ENCODE measurements around the gene LINGO1. TPM values are rescaled to one million over a fixed set of nuclear protein-coding genes. Genes with fewer than 3 reads are reported as not detected.

The LINGO1 gene
- polyA plus RNA-seq, 1 donor: 25.0 TPM

DNA sequence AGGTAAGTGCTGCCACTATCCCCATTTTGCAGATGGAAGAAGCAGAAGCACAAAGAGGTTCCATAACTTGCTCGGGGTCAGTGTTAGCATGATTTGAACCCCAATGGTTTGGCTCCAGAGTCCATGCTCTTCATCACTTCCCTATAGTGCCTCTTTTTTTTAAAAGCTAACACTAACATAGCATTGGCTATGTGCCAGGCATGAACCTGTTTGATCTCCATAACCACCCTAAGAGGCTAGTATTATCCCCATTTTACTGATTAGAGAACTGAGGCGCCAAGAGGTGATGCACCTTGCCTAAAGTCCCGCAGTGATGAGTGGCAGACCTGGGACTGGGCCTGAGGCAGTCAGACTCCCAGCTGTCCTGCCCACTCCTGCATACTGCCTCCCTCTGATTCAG lies 7.3 kb downstream of the LINGO1 start:
- no peak overlapping the region for H3K4me3 ChIP-seq (ENCODE audit: low read length)
- peaks cover 11% of the 10 kb centered on the region for H3K4me1 ChIP-seq (ENCODE audit: control insufficient read depth, insufficient read depth, low read length)
- DNase-seq: no peak
- H3K27ac ChIP-seq (ENCODE audit: low read length): no peak overlapping the region
- no CpG with 5 or more reads among the region's 3 CpGs for WGBS (ENCODE audit: insufficient coverage, low lambda C conversion rate)
- peaks cover 29% of the 10 kb centered on the region for H3K27me3 ChIP-seq (ENCODE audit: control insufficient read depth, insufficient read depth, low read length)
- no peaks in the 10 kb centered on the region for H3K9me3 ChIP-seq (ENCODE audit: control insufficient read depth, low read depth, low read length)
- H3K36me3 ChIP-seq (ENCODE audit: control insufficient read depth, insufficient read depth, low read length): no peaks in the 10 kb centered on the region

DNA sequence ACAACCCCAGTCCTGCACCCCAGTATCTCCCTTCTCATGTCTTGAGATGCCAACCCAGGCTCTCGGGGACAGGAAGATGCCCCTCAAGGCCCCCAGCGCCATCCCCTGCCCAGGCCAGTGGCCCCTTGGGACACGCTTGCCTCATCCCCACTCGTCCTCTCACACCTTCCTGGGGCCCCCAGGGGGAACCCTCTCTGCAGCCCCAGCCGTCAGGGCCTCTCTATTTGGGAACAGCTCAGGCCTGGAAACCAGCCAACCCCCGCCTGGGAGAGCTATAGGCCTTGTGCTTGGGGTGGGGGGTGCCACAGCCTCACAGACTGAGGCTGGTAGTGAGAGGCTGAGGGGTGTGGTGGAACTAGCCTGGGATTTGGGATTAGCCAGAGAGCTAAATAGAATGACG lies 7.8 kb downstream of the LINGO1 start:
- Histone ChIP-seq H3K4me1 (ENCODE audit: control insufficient read depth, insufficient read depth, low read length) (peaks cover 11% of the 10 kb centered on the region), H3K9me3 (ENCODE audit: control insufficient read depth, low read depth, low read length) (no peaks in the 10 kb centered on the region), H3K27me3 (ENCODE audit: control insufficient read depth, insufficient read depth, low read length) (peaks cover 24% of the 10 kb centered on the region), H3K4me3 (ENCODE audit: low read length) (no peak overlapping the region), H3K36me3 (ENCODE audit: control insufficient read depth, insufficient read depth, low read length) (no peaks in the 10 kb centered on the region), H3K27ac (ENCODE audit: low read length) (no peak overlapping the region)
- WGBS (ENCODE audit: insufficient coverage, low lambda C conversion rate): no CpG with 5 or more reads among the region's 7 CpGs
- no peak for DNase-seq

DNA sequence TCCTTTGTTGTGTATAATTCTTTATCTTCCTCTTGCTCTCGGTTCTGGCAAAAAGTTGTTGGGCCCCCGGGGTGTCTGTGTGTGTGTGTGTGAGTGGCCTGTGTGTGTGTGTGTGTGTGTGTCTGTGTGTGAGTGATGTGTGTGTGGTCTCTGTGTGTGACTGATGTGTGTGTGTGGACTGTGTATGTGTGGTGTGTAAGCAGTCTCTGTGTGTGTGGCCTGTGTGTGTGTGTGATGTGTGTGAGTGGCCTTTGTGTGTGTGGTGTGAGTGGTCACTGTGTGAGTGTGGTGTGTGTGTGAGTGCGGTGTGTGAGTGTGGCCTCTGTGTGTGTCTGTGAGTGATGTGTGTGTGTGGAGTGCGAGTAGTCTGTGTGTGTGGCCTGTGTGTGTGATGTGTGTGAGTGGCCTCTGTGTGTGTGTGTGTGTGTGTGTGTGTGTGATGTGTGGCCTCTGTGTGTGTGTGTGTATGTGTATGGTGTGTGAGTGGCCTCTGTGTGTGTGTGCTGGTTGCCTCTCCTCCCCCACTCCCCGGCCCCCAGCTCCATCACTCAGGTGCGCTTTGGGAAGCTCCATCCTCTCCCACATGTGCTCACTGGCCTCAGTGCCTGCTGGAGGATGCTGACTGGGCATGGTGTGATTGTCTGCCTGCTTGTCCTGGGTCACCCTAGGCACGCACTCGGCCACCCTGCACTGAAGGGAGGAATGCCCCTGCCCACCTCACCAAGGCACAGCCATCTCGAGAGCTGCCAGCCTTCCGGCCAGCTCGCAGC lies 8.8 kb downstream of the LINGO1 start:
- Histone ChIP-seq H3K4me3 (ENCODE audit: low read length) (no peak overlapping the region), H3K4me1 (ENCODE audit: control insufficient read depth, insufficient read depth, low read length) (peaks cover 11% of the 10 kb centered on the region), H3K27me3 (ENCODE audit: control insufficient read depth, insufficient read depth, low read length) (peaks cover 15% of the 10 kb centered on the region), H3K27ac (ENCODE audit: low read length) (no peak overlapping the region), H3K9me3 (ENCODE audit: control insufficient read depth, low read depth, low read length) (no peaks in the 10 kb centered on the region), H3K36me3 (ENCODE audit: control insufficient read depth, insufficient read depth, low read length) (no peaks in the 10 kb centered on the region)
- WGBS (ENCODE audit: insufficient coverage, low lambda C conversion rate): no CpG with 5 or more reads among the region's 11 CpGs
- DNase-seq: no peak

DNA sequence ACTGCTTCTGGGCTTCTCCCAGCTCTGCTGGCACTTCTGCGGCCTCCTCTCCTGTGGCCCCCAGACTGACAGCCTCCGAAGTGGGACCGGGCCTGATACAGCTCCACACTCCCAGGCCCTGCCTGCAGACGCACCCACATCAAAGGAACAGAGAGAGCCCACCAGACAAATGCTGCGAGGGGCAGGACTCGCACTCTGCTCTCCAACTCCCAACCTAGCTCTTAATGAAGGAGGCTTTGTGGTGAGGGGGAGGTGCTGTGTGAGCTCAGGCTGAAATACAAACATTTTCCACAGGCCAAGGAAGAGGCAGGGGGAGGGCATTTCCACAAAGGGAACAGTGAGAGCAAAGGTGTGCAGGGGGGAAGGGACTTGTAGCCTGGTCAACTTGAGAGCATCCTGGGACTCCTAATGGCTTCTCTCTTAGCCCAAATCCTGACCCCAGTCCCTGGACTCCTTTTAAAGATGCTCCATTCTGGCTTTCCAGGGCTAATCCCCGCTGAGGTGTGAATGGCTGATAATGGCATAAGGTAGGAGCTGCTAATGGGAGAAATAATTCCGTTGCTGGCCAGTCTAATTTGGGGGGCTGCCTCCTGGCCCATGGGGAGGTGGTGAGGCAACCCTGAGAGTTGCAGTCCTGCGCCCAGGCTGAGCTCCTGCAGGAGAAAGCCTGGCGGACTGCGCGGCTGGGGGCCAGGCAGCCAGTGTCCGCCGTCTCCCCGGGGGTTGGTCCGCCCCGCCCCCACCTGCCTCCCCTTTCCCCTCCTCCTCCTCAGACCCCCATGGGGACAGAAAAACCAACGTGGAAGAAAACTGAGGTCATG lies 9.6 kb downstream of the LINGO1 start:
- Histone ChIP-seq H3K9me3 (ENCODE audit: control insufficient read depth, low read depth, low read length) (no peaks in the 10 kb centered on the region), H3K27ac (ENCODE audit: low read length) (no peak overlapping the region), H3K4me3 (ENCODE audit: low read length) (no peak overlapping the region), H3K27me3 (ENCODE audit: control insufficient read depth, insufficient read depth, low read length) (peaks cover 11% of the 10 kb centered on the region), H3K4me1 (ENCODE audit: control insufficient read depth, insufficient read depth, low read length) (peaks cover 11% of the 10 kb centered on the region), H3K36me3 (ENCODE audit: control insufficient read depth, insufficient read depth, low read length) (no peaks in the 10 kb centered on the region)
- DNase-seq: no peak
- no CpG with 5 or more reads among the region's 18 CpGs for WGBS (ENCODE audit: insufficient coverage, low lambda C conversion rate)

DNA sequence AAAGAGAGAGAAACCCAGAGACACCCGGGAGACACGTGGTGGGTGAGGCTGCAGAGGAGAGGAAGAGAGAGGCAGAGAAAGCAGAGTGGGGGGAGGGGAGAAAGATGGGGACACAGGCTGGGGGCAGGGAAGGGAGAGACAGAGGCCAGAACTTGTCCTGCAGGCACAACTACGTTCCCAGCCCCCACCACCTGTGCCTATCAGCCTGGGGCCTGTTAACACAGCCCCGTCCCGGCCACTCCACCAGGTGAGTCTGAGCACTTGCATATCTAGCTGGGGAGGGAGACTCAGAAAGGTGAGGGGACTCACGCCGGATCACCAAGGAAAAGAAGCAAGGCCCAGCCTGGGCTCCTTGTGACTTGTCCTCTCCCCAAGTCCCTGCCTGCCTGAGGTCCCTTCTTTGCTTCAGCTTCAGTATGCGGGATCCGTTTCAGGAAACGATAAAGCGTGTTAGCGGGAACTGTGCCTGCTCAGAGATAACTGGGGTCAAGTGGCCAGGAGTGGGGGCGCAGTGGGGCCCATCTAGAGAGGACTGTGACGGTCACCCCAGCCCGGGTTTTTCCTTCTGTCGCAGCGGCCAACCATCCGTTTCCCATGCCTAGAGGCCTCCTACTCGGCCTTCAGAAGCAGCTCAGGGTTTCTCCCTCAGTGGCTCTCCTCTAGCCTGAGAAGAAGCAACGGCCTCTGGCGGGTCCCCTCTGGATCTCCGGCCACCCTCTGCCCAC lies 10.3 kb downstream of the LINGO1 start:
- Histone ChIP-seq H3K27ac (ENCODE audit: low read length) (no peak overlapping the region), H3K4me1 (ENCODE audit: control insufficient read depth, insufficient read depth, low read length) (peaks cover 11% of the 10 kb centered on the region), H3K4me3 (ENCODE audit: low read length) (no peak overlapping the region), H3K9me3 (ENCODE audit: control insufficient read depth, low read depth, low read length) (no peaks in the 10 kb centered on the region), H3K27me3 (ENCODE audit: control insufficient read depth, insufficient read depth, low read length) (peaks cover 6% of the 10 kb centered on the region), H3K36me3 (ENCODE audit: control insufficient read depth, insufficient read depth, low read length) (no peaks in the 10 kb centered on the region)
- WGBS (ENCODE audit: insufficient coverage, low lambda C conversion rate): no CpG with 5 or more reads among the region's 22 CpGs
- DNase-seq: no peak

DNA sequence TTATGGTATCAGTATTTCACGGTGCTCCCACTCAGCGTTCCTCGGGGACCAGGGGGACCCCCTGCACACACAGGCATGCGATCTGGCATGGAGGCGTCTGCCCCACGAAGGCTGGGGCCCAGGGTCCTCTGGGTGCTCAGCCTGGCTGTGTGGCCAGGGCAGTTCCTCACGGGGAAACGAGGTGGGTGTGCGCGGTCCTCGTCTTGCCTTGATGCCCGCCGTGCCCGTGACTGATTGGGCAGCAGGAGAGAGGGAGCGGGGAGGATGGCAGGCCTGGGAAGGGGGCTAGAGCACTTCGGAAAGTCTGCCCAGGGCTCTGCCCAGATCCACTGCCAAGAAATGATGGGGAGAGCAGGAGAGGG lies 10.9 kb downstream of the LINGO1 start:
- no peak for DNase-seq
- Histone ChIP-seq H3K9me3 (ENCODE audit: control insufficient read depth, low read depth, low read length) (no peaks in the 10 kb centered on the region), H3K27me3 (ENCODE audit: control insufficient read depth, insufficient read depth, low read length) (peaks cover 4% of the 10 kb centered on the region), H3K27ac (ENCODE audit: low read length) (no peak overlapping the region), H3K4me1 (ENCODE audit: control insufficient read depth, insufficient read depth, low read length) (peaks cover 11% of the 10 kb centered on the region), H3K36me3 (ENCODE audit: control insufficient read depth, insufficient read depth, low read length) (no peaks in the 10 kb centered on the region), H3K4me3 (ENCODE audit: low read length) (no peak overlapping the region)
- no CpG with 5 or more reads among the region's 16 CpGs for WGBS (ENCODE audit: insufficient coverage, low lambda C conversion rate)

DNA sequence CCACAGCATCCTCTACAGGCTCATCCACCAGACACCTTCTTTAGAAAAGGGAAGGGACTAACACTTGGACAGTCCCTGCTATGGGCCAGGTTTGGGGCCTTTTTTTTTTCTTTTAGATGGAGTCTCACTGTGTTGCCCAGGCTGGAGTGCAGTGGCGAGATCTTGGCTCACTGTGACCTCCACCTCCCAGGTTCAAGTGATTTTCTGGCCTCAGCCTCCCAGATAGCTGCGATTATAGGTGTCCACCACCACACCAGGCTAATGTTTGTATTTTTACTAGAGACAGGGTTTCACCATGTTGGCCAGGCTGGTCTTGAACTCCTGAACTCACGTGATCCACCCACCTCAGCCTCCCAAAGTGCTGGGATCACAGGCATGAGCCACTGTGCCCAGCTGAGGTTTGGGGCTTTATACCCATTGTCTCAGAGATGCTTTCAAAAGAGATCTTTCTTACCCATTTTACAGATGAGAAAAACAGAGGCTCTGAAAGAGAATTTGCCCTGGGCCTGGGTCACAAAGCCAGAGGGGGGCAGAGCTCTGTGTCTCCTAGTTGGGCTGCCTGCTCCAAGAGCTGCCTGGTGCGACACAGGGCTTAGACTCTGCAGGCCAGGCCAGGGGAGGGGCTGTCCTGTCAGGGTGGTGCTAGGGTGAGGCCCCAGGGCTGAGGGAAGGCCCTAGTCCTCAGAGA lies 11.6 kb downstream of the LINGO1 start:
- no peaks in the 10 kb centered on the region for H3K9me3 ChIP-seq (ENCODE audit: control insufficient read depth, low read depth, low read length)

DNA sequence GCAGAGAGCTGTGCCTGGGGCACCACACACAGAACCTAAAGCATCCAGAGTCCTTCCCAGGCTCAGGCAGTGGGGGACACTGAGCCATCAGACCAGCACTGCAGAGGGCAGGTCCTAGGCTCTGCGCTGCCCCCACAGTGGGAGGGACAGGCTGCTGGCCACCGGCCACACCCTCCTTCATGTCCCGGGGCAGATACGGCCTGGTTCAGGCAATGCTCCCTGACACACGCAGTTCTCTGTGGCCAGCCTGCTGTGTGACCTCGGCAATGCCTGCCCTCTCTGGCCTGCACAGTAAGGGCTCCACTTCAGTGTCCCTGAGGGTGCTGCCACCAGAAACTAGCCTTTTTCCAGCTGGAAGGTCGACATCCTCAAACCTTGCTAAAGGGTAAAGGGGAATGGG lies 12.4 kb downstream of the LINGO1 start:
- WGBS (ENCODE audit: insufficient coverage, low lambda C conversion rate): no CpG with 5 or more reads among the region's 7 CpGs
- no peak for DNase-seq

More for the DNA sequence above, 11.6 kb downstream of the LINGO1 start:
- no peak for DNase-seq
- no peaks in the 10 kb centered on the region for H3K36me3 ChIP-seq (ENCODE audit: control insufficient read depth, insufficient read depth, low read length)
- no peak overlapping the region for H3K27ac ChIP-seq (ENCODE audit: low read length)
- peaks cover 11% of the 10 kb centered on the region for H3K4me1 ChIP-seq (ENCODE audit: control insufficient read depth, insufficient read depth, low read length)
- H3K27me3 ChIP-seq (ENCODE audit: control insufficient read depth, insufficient read depth, low read length): peaks cover 4% of the 10 kb centered on the region
- no CpG with 5 or more reads among the region's 4 CpGs for WGBS (ENCODE audit: insufficient coverage, low lambda C conversion rate)
- no peak overlapping the region for H3K4me3 ChIP-seq (ENCODE audit: low read length)

DNA sequence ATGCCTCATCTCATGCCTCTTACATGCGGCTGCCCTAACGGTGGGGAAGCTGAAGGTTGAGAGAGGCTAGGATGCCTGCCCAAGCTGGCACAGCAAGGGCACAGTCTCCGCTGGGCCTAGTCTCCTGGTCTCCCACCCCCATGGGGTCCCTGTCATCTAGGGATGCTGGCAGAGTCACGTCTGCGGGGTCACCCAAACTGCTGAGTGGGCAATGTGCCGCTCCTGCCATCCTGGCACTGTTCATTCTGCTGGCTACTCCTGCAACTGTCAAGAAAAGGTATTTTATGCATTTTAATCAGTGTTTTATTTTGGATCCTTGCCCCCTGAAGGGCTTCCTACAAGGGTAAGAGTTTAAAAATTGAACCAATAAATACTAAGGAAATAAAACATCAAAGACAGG lies 12.8 kb downstream of the LINGO1 start:
- H3K4me3 ChIP-seq (ENCODE audit: low read length): no peak overlapping the region
- WGBS (ENCODE audit: insufficient coverage, low lambda C conversion rate): no CpG with 5 or more reads among the region's 6 CpGs

More for the DNA sequence above, 12.4 kb downstream of the LINGO1 start:
- Histone ChIP-seq H3K36me3 (ENCODE audit: control insufficient read depth, insufficient read depth, low read length) (no peaks in the 10 kb centered on the region), H3K9me3 (ENCODE audit: control insufficient read depth, low read depth, low read length) (no peaks in the 10 kb centered on the region), H3K4me3 (ENCODE audit: low read length) (no peak overlapping the region), H3K27ac (ENCODE audit: low read length) (no peak overlapping the region), H3K27me3 (ENCODE audit: control insufficient read depth, insufficient read depth, low read length) (peaks cover 4% of the 10 kb centered on the region), H3K4me1 (ENCODE audit: control insufficient read depth, insufficient read depth, low read length) (peaks cover 11% of the 10 kb centered on the region)

More for the DNA sequence above, 12.8 kb downstream of the LINGO1 start:
- peaks cover 4% of the 10 kb centered on the region for H3K27me3 ChIP-seq (ENCODE audit: control insufficient read depth, insufficient read depth, low read length)
- H3K4me1 ChIP-seq (ENCODE audit: control insufficient read depth, insufficient read depth, low read length): peaks cover 11% of the 10 kb centered on the region
- H3K27ac ChIP-seq (ENCODE audit: low read length): no peak overlapping the region
- H3K36me3 ChIP-seq (ENCODE audit: control insufficient read depth, insufficient read depth, low read length): no peaks in the 10 kb centered on the region
- H3K9me3 ChIP-seq (ENCODE audit: control insufficient read depth, low read depth, low read length): no peaks in the 10 kb centered on the region
- no peak for DNase-seq

Data from large intestine (tissue), 3 donors.